Measurements from ENCODE around the gene SLC2A9. TPM values are rescaled to one million over a fixed set of nuclear protein-coding genes. Genes with fewer than 3 reads are reported as not detected.
A peak's percentile ranks its signal among the peaks of the same experiment; 100 is the strongest.

Gene SLC2A9
- total and polyA plus RNA-seq, 2 of the 13 experiments (the other 11 are each of a cell fraction or from before 2014, with no cell fraction given) = 36.2 to 42.3 TPM

DNA sequence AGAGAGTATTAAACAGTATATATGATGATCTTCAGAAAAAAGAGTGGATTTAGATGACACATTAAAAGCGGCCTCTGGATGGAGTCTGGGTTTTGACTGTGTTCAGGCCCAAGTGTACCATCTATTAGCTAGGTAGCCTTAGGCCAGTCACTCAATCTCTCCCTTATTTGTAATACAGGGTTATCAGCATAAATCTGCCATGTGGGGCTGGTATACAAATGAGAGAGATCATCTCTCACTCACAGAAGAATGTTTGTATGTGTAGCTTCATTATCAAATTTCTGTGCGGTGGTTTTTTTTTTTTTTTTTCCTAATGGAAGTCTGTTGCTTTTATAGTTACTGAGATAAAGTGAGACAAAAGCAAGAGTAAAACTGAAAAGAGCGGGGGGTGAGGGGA, 12.7 kb downstream of the SLC2A9 start:
- in situ Hi-C loops (cut with HindIII; ENCODE audit: extremely low pct_ligation_motif_present, low pct_unique_long_range_greater_than_20kb) = no loop called here
- no peak overlapping the region for H3K27ac ChIP-seq (ENCODE audit: extremely low read length, insufficient read depth, low read length)

DNA sequence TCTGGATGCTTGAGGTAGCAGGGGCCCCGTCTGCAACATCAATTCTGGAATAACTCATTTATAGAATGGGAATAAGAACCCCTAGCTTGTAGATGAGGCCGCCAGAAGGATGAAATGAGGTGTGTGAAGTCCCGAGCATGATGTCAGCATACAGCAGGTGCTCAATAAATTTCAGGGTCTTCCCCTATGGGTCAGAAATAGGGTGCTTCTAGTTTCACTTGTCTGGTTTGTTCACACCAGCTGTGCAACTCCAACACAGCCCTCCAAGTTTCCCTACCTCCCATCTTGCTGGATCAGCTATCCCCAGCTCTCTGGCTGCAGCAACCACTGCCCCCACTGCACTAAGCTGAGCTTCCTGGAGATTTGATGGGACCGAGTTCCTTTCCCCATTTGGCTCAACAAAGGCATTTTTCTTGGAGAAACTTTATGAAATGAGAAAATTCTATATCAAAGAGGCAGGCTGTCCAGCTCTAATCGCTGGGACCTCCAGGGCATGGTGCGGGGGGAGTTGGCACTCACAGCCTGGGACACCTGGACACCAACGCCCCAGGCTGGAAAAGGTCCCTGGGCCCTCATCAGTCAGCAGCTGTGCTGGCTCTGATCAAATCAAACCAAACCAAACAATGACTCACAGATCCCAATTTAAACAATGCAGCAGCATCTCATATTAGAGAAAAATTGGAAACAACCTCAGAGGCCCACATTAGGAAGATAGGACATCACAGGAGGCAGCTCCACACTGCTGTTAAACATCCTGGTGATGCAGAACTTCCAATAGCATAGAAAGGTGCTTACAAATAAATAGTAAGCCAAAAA, 13.3 kb downstream of the SLC2A9 start:
- ChIA-PET POLR2A (interaction anchor here (1.3 to 2.5 kb wide), 3 partner anchors 8 to 24 kb away, joined by 4 to 21 read pairs (median 4); no protein-coding TSS in a partner anchor), CTCF (ENCODE audit: low intra/inter-chr PET ratio, low total read pairs) (no interaction called here)
- FAIRE-seq (no peak), DNase-seq (ENCODE audit: low spot score) (no peak), ATAC-seq (no peak)
- H3K79me2 ChIP-seq (ENCODE audit: insufficient read depth, low read length) = peaks cover 90% of the 10 kb centered on the region
- H2AFZ ChIP-seq (ENCODE audit: low read length) = no peak overlapping the region
- no peak overlapping the region for H3K9ac ChIP-seq (ENCODE audit: insufficient read depth, low read depth, low read length)
- H3K4me2 ChIP-seq (ENCODE audit: low read depth, low read length) = peak overlapping the region; percentile 80; the same call in 1 of the 2 replicates
- peak overlapping the region; percentile 85 for H3K27ac ChIP-seq (ENCODE audit: extremely low read length, insufficient read depth, low read length)
- intact Hi-C loops (cut with micrococcal nuclease; ENCODE audit: unreplicated experiment) (loop anchor here (1.0 to 5.0 kb wide), 2 partner anchors 9 to 114 kb away; no protein-coding TSS in a partner anchor), in situ Hi-C loops (cut with HindIII; ENCODE audit: extremely low pct_ligation_motif_present, low pct_unique_long_range_greater_than_20kb) (no loop called here)
- WGBS (ENCODE audit: low lambda C conversion rate) = 93% methylated on average over 7 of the region's 7 CpGs
- no TSS peak for BruUV-seq (replicated peaks)
- peaks cover 28 to 69% of the 10 kb centered on the region in 2 experiments for H3K36me3 ChIP-seq (replicated peaks in 1 of 2; ENCODE audit: control insufficient read depth in 1 of 2, insufficient read depth in 2 of 2, low read length in 2 of 2)
- H4K20me1 ChIP-seq (ENCODE audit: insufficient read depth, low read length) = peaks cover 16% of the 10 kb centered on the region
- H3K27me3 ChIP-seq (ENCODE audit: control insufficient read depth in 1 of 2, insufficient read depth in 2 of 2, low read length in 2 of 2) = no peaks in the 10 kb centered on the region
- H3K9me3 ChIP-seq (ENCODE audit: low read length) = no peaks in the 10 kb centered on the region
- peak overlapping the region in 1 of 3 experiments; percentile 1; a peak in 1 of 6 replicates for H3K4me3 ChIP-seq (replicated peaks in 1 of 3; ENCODE audit: insufficient read depth in 1 of 3, low read depth in 2 of 3, low read length in 3 of 3)
- peaks cover 99% of the 10 kb centered on the region for H3K4me1 ChIP-seq (ENCODE audit: insufficient read depth, low read length)
- TF ChIP-seq ZSCAN30 (CRISPR knock-in tag; IDR thresholded peaks at IDR 0.05) = no peak
- TF ChIP-seq RORA (CRISPR knock-in tag; IDR thresholded peaks at IDR 0.05) = no peak
- TF ChIP-seq, protein P1, sequence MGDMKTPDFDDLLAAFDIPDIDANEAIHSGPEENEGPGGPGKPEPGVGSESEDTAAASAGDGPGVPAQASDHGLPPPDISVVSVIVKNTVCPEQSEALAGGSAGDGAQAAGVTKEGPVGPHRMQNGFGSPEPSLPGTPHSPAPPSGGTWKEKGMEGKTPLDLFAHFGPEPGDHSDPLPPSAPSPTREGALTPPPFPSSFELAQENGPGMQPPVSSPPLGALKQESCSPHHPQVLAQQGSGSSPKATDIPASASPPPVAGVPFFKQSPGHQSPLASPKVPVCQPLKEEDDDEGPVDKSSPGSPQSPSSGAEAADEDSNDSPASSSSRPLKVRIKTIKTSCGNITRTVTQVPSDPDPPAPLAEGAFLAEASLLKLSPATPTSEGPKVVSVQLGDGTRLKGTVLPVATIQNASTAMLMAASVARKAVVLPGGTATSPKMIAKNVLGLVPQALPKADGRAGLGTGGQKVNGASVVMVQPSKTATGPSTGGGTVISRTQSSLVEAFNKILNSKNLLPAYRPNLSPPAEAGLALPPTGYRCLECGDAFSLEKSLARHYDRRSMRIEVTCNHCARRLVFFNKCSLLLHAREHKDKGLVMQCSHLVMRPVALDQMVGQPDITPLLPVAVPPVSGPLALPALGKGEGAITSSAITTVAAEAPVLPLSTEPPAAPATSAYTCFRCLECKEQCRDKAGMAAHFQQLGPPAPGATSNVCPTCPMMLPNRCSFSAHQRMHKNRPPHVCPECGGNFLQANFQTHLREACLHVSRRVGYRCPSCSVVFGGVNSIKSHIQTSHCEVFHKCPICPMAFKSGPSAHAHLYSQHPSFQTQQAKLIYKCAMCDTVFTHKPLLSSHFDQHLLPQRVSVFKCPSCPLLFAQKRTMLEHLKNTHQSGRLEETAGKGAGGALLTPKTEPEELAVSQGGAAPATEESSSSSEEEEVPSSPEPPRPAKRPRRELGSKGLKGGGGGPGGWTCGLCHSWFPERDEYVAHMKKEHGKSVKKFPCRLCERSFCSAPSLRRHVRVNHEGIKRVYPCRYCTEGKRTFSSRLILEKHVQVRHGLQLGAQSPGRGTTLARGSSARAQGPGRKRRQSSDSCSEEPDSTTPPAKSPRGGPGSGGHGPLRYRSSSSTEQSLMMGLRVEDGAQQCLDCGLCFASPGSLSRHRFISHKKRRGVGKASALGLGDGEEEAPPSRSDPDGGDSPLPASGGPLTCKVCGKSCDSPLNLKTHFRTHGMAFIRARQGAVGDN (CRISPR knock-in tag; IDR thresholded peaks at IDR 0.05) = peak; percentile 28
- no peak for TF ChIP-seq EP300 (IDR thresholded peaks at IDR 0.05; ENCODE audit: low read depth in 2 of 2, low read length in 2 of 2)
- TF ChIP-seq EP300 (CRISPR knock-in tag; IDR thresholded peaks at IDR 0.05; ENCODE audit: borderline replicate concordance) = no peak
- TF ChIP-seq BCL6 (CRISPR knock-in tag; IDR thresholded peaks at IDR 0.05) = no peak
- TF ChIP-seq ZNF382 (CRISPR knock-in tag; IDR thresholded peaks at IDR 0.05; ENCODE audit: borderline replicate concordance) = no peak
- peak; percentile 72 for TF ChIP-seq FOSL2 (CRISPR knock-in tag; IDR thresholded peaks at IDR 0.05)

More for the DNA sequence above, 12.7 kb downstream of the SLC2A9 start:
- Histone ChIP-seq H3K27me3 (ENCODE audit: control insufficient read depth in 1 of 2, insufficient read depth in 2 of 2, low read length in 2 of 2) (no peaks in the 10 kb centered on the region), H3K4me2 (ENCODE audit: low read depth, low read length) (no peak overlapping the region), H3K9me3 (ENCODE audit: low read length) (no peaks in the 10 kb centered on the region), H4K20me1 (ENCODE audit: insufficient read depth, low read length) (peaks cover 16% of the 10 kb centered on the region), H3K79me2 (ENCODE audit: insufficient read depth, low read length) (peaks cover 90% of the 10 kb centered on the region), H2AFZ (ENCODE audit: low read length) (no peak overlapping the region), H3K4me3 (replicated peaks in 1 of 3; ENCODE audit: insufficient read depth in 1 of 3, low read depth in 2 of 3, low read length in 3 of 3) (no peak overlapping the region), H3K4me1 (ENCODE audit: insufficient read depth, low read length) (peaks cover 99% of the 10 kb centered on the region), H3K36me3 (replicated peaks in 1 of 2; ENCODE audit: control insufficient read depth in 1 of 2, insufficient read depth in 2 of 2, low read length in 2 of 2) (peaks cover 27 to 67% of the 10 kb centered on the region in 2 experiments), H3K9ac (ENCODE audit: insufficient read depth, low read depth, low read length) (no peak overlapping the region)
- ATAC-seq (no peak), DNase-seq (ENCODE audit: low spot score) (no peak), FAIRE-seq (no peak)
- BruUV-seq (replicated peaks) = no TSS peak
- intact Hi-C loops (cut with micrococcal nuclease; ENCODE audit: unreplicated experiment) = loop anchor here (5.0 kb wide), 1 partner anchor 114 kb away; no protein-coding TSS in a partner anchor
- WGBS (ENCODE audit: low lambda C conversion rate) = 89% methylated on average over 3 of the region's 3 CpGs
- CTCF ChIA-PET (ENCODE audit: low intra/inter-chr PET ratio, low total read pairs) = no interaction called here
- TF ChIP-seq PRPF4 (IDR thresholded peaks at IDR 0.05; ENCODE audit: low read depth, low read length, poor library complexity, severe bottlenecking) (no peak), TBX2 (CRISPR knock-in tag; IDR thresholded peaks at IDR 0.05; ENCODE audit: borderline replicate concordance) (no peak), POGZ (CRISPR knock-in tag; IDR thresholded peaks at IDR 0.05) (no peak), KDM2A (CRISPR knock-in tag; IDR thresholded peaks at IDR 0.05; ENCODE audit: borderline replicate concordance, low read depth) (no peak), ZNF577 (CRISPR knock-in tag; IDR thresholded peaks at IDR 0.05; ENCODE audit: borderline replicate concordance, low read depth) (no peak)
- TF ChIP-seq, protein P2, sequence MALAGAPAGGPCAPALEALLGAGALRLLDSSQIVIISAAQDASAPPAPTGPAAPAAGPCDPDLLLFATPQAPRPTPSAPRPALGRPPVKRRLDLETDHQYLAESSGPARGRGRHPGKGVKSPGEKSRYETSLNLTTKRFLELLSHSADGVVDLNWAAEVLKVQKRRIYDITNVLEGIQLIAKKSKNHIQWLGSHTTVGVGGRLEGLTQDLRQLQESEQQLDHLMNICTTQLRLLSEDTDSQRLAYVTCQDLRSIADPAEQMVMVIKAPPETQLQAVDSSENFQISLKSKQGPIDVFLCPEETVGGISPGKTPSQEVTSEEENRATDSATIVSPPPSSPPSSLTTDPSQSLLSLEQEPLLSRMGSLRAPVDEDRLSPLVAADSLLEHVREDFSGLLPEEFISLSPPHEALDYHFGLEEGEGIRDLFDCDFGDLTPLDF (CRISPR knock-in tag; IDR thresholded peaks at IDR 0.05) = no peak
- POLR2A ChIA-PET = no interaction called here

Data from HepG2 (cell line).